ENCODE measurements around the gene TFAM.

The TFAM gene

GRCh38 chr10:58433571-58433970, 48.4 kb downstream of the TFAM start:
- H2AFZ ChIP-seq, result no peak overlapping the region
- H3K4me3 ChIP-seq (ENCODE audit: low read depth, low read length), result no peak overlapping the region
- no peaks in the 10 kb centered on the region for H3K4me1 ChIP-seq
- H3K79me2 ChIP-seq, result no peaks in the 10 kb centered on the region
- H3K9me3 ChIP-seq (ENCODE audit: control insufficient read depth, low read length), result no peaks in the 10 kb centered on the region
- no peak overlapping the region for H3K27ac ChIP-seq
- TF ChIP-seq CTCF (IDR thresholded peaks at IDR 0.05), result no peak
- no peaks in the 10 kb centered on the region for H3K36me3 ChIP-seq (ENCODE audit: control insufficient read depth, insufficient read depth, low read length)
- H3K4me2 ChIP-seq (ENCODE audit: low read length), result no peak overlapping the region
- no peak overlapping the region for H3K9ac ChIP-seq
- no peaks in the 10 kb centered on the region for H3K27me3 ChIP-seq (ENCODE audit: control insufficient read depth, insufficient read depth, low read length)

DNA sequence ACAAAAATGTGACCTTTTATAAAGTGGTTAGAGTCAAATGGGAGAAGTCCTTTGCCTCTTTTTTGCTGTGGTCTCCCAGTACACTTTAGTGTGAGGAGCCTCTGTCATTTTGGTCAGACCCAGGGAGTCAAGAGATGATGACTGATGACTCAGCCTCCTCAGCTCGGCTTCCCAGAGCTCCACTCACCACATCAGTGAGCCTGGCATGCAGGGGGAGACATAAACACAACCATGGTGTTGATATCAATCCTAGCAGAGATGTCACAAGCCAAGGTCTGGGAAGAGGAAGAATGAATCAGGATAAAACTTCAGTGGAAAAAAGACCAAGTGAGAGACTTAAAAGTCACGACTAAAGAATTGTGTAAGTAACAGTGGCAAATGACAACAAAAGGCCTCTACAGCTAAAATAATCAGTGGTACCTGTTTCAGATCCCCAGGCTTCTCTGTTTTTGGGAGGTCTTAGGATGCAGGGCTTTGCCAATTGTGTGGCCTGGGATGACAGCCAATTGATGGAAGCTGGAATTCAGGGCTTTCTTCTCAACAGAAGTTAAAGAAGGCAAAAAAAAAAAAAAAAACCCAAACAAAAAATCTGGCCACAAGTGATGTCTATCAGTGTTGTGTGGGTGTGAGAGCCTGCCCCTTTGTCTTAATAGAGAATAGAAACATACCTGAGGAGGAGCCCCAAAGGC, 50.2 kb downstream of the TFAM start:
- H3K27me3 ChIP-seq (ENCODE audit: control insufficient read depth, insufficient read depth, low read length), result no peaks in the 10 kb centered on the region
- H3K27ac ChIP-seq, result no peak overlapping the region
- no peak overlapping the region for H3K9ac ChIP-seq
- no peaks in the 10 kb centered on the region for H3K36me3 ChIP-seq (ENCODE audit: control insufficient read depth, insufficient read depth, low read length)
- H2AFZ ChIP-seq, result no peak overlapping the region
- H3K4me2 ChIP-seq (ENCODE audit: low read length), result no peak overlapping the region
- no peaks in the 10 kb centered on the region for H3K9me3 ChIP-seq (ENCODE audit: control insufficient read depth, low read length)
- H3K79me2 ChIP-seq, result no peaks in the 10 kb centered on the region
- no peaks in the 10 kb centered on the region for H3K4me1 ChIP-seq
- H3K4me3 ChIP-seq (ENCODE audit: low read depth, low read length), result no peak overlapping the region
- no peak for TF ChIP-seq CTCF (IDR thresholded peaks at IDR 0.05)

GRCh38 chr10:58436071-58436470, 50.9 kb downstream of the TFAM start:
- no peak overlapping the region for H3K4me3 ChIP-seq (ENCODE audit: low read depth, low read length)
- H3K9ac ChIP-seq, result no peak overlapping the region

DNA sequence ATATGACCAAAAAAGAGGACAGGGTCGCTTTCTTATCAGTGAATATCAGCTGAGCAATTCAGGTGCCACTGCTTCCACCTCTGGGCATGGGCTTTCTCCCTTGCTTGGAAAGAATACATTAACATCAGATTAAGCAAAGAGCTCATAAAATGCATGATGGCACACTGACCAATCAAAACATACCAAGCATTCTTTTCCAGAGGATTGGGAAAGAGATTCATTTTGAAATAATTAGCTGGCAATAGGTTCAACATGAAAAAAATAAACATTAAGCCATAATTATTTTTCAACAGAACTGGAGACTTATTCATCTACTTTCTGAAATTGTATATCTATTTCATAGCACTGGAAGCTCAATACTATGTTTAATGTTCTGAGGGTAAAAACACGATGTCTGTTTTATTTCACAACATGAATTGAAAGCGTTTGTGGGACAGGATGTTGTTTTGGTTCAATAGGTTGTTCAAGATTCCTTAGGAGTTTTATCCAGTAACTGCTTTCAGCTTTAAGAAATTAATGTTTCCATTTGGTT, 53.2 kb downstream of the TFAM start:
- H3K4me2 ChIP-seq (ENCODE audit: low read length), result no peak overlapping the region
- H3K79me2 ChIP-seq, result no peaks in the 10 kb centered on the region
- TF ChIP-seq CTCF (IDR thresholded peaks at IDR 0.05), result no peak
- no peak overlapping the region for H3K9ac ChIP-seq
- H3K4me3 ChIP-seq (ENCODE audit: low read depth, low read length), result no peak overlapping the region
- no peaks in the 10 kb centered on the region for H3K4me1 ChIP-seq
- H3K9me3 ChIP-seq (ENCODE audit: control insufficient read depth, low read length), result no peaks in the 10 kb centered on the region
- no peak overlapping the region for H2AFZ ChIP-seq
- H3K27me3 ChIP-seq (ENCODE audit: control insufficient read depth, insufficient read depth, low read length), result no peaks in the 10 kb centered on the region
- no peaks in the 10 kb centered on the region for H3K36me3 ChIP-seq (ENCODE audit: control insufficient read depth, insufficient read depth, low read length)
- H3K27ac ChIP-seq, result no peak overlapping the region

More at GRCh38 chr10:58436071-58436470, 50.9 kb downstream of the TFAM start:
- no peak overlapping the region for H2AFZ ChIP-seq
- no peaks in the 10 kb centered on the region for H3K27me3 ChIP-seq (ENCODE audit: control insufficient read depth, insufficient read depth, low read length)
- H3K36me3 ChIP-seq (ENCODE audit: control insufficient read depth, insufficient read depth, low read length), result no peaks in the 10 kb centered on the region
- H3K79me2 ChIP-seq, result no peaks in the 10 kb centered on the region
- H3K27ac ChIP-seq, result no peak overlapping the region
- H3K4me2 ChIP-seq (ENCODE audit: low read length), result no peak overlapping the region
- TF ChIP-seq CTCF (IDR thresholded peaks at IDR 0.05), result no peak
- H3K9me3 ChIP-seq (ENCODE audit: control insufficient read depth, low read length), result no peaks in the 10 kb centered on the region
- H3K4me1 ChIP-seq, result no peaks in the 10 kb centered on the region

DNA sequence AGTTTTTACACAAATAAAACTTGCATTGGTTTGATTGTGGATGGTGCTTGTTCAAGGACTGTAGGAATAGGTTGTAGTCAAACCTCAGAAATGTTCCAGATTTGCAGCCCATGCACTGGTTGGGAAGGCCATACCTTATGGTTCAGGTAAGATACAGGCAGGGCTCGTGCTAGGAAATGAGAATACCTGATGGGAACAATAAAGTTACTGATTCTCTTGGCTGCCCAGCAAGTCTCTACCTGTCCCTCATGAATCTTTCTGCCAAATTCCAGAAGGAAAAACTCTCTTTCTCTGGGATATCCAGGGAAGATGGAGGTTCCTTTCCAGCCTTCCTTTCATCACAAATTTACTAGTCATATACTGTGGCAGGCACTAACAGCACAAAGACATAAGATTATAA, 53.8 kb downstream of the TFAM start:
- no peaks in the 10 kb centered on the region for H3K79me2 ChIP-seq
- H3K36me3 ChIP-seq (ENCODE audit: control insufficient read depth, insufficient read depth, low read length), result no peaks in the 10 kb centered on the region
- no peaks in the 10 kb centered on the region for H3K27me3 ChIP-seq (ENCODE audit: control insufficient read depth, insufficient read depth, low read length)
- H3K9ac ChIP-seq, result no peak overlapping the region
- no peak overlapping the region for H2AFZ ChIP-seq
- no peak overlapping the region for H3K4me2 ChIP-seq (ENCODE audit: low read length)
- no peaks in the 10 kb centered on the region for H3K9me3 ChIP-seq (ENCODE audit: control insufficient read depth, low read length)
- no peaks in the 10 kb centered on the region for H3K4me1 ChIP-seq
- no peak overlapping the region for H3K27ac ChIP-seq
- TF ChIP-seq CTCF (IDR thresholded peaks at IDR 0.05), result no peak
- no peak overlapping the region for H3K4me3 ChIP-seq (ENCODE audit: low read depth, low read length)

All from parathyroid adenoma (tissue), 2 donors.